COR-L47 (cell line): ENCODE data around the gene CXCL1.
"Not testable (repeated sequence)": the region's sequence is repeated elsewhere in the genome, so short reads cannot be mapped to it uniquely, and the experiment has no call there.

ENCODE experiments used
- DNase-seq: peaks from one replicate; lab custom pipeline; 2025; lab: John Stamatoyannopoulos, UW

The CXCL1 gene

GRCh38 chr4:73883306-73883705 lies 14.1 kb downstream of the CXCL1 start:
- no peak for DNase-seq

GRCh38 chr4:73885574-73886267 lies 16.5 kb downstream of the CXCL1 start:
- DNase-seq = no peak

- no peak for DNase-seq
Measured at GRCh38 chr4:73891326-73891725, 22.1 kb downstream of the CXCL1 start.

GRCh38 chr4:73891739-73892405 lies 22.7 kb downstream of the CXCL1 start:
- DNase-seq = no peak

GRCh38 chr4:73892966-73893365 lies 23.8 kb downstream of the CXCL1 start:
- no peak for DNase-seq

GRCh38 chr4:73894001-73894400 lies 24.8 kb downstream of the CXCL1 start:
- DNase-seq = no peak

GRCh38 chr4:73895201-73896175 lies 26.3 kb downstream of the CXCL1 start:
- no peak for DNase-seq

GRCh38 chr4:73896416-73896815 lies 27.2 kb downstream of the CXCL1 start:
- no peak for DNase-seq

- no peak for DNase-seq
Measured at GRCh38 chr4:73897380-73898136, 28.4 kb downstream of the CXCL1 start.

GRCh38 chr4:73899338-73899737 lies 30.1 kb downstream of the CXCL1 start:
- DNase-seq = not testable (repeated sequence)

- no peak for DNase-seq
Measured at GRCh38 chr4:73901031-73901430, 31.8 kb downstream of the CXCL1 start.

- DNase-seq = no peak
Measured at GRCh38 chr4:73902038-73902637, 32.9 kb downstream of the CXCL1 start.

- no peak for DNase-seq
Measured at GRCh38 chr4:73902817-73903547, 33.8 kb downstream of the CXCL1 start.

GRCh38 chr4:73904491-73904890 lies 35.3 kb downstream of the CXCL1 start:
- DNase-seq = no peak

- no peak for DNase-seq
Measured at GRCh38 chr4:73908965-73909364, 39.8 kb downstream of the CXCL1 start.

- DNase-seq = no peak
Measured at GRCh38 chr4:73911746-73912145, 42.6 kb downstream of the CXCL1 start.

- DNase-seq = no peak
Measured at GRCh38 chr4:73912191-73912590, 43.0 kb downstream of the CXCL1 start.

- DNase-seq = no peak
Measured at GRCh38 chr4:73914071-73914470, 44.9 kb downstream of the CXCL1 start.

GRCh38 chr4:73916172-73916925 lies 47.2 kb downstream of the CXCL1 start:
- no peak for DNase-seq

GRCh38 chr4:73917081-73917501 lies 47.9 kb downstream of the CXCL1 start:
- no peak for DNase-seq
